Measurements from ENCODE around the gene IL5RA. TPM values are rescaled to one million over a fixed set of nuclear protein-coding genes. Genes with fewer than 3 reads are reported as not detected.

The IL5RA gene
- total and polyA plus RNA-seq, 9 of the 15 experiments (the other 6 are each of a cell fraction or from before 2014, with no cell fraction given), result 0.07 to 0.28 (median 0.14) TPM; not detected in 4

GRCh38 chr3:3125977-3126376 is 15.8 kb upstream of the IL5RA start (continued):
- TF ChIP-seq ZNF592 (IDR thresholded peaks at IDR 0.05) (0 out of 2 replicates have a peak, but pooled peaks have one; percentile 9), ZFP91 (CRISPR knock-in tag; IDR thresholded peaks at IDR 0.05) (no peak), NBN (IDR thresholded peaks at IDR 0.05; ENCODE audit: low read depth) (no peak), ZNF232 (CRISPR knock-in tag; IDR thresholded peaks at IDR 0.05) (no peak), TBP (optimal IDR thresholded peaks at IDR 0.05; ENCODE audit: low read depth, low read length) (no peak), FUS (optimal IDR thresholded peaks at IDR 0.05; ENCODE audit: low read depth, low read length) (no peak), TCF3 (CRISPR knock-in tag; IDR thresholded peaks at IDR 0.05) (no peak), CEBPG (CRISPR knock-in tag; IDR thresholded peaks at IDR 0.05) (no peak), CEBPG (tag; conservative IDR thresholded peaks at IDR 0.05 in 1 of 2, IDR thresholded peaks at IDR 0.05 in 1 of 2) (no peak), SMAD2 (IDR thresholded peaks at IDR 0.05; ENCODE audit: low read depth, low read length) (no peak), TARDBP (IDR thresholded peaks at IDR 0.05) (no peak), ZNF511 (CRISPR knock-in tag; IDR thresholded peaks at IDR 0.05) (no peak), BCOR (IDR thresholded peaks at IDR 0.05) (no peak), NONO (IDR thresholded peaks at IDR 0.05; ENCODE audit: low read depth in 2 of 2, low read length in 1 of 2) (no peak), GABPB1 (CRISPR knock-in tag; IDR thresholded peaks at IDR 0.05) (no peak), HDAC1 (IDR thresholded peaks at IDR 0.05) (peak in 1 of 2 experiments; percentile 18; a peak in 1 of 4 replicates), CHAMP1 (IDR thresholded peaks at IDR 0.05) (peak; percentile 48; the same call in 1 of the 2 replicates), ZBTB8A (IDR thresholded peaks at IDR 0.05; ENCODE audit: partially characterized antibody) (no peak), ERF (CRISPR knock-in tag; IDR thresholded peaks at IDR 0.05) (no peak), RBM15 (IDR thresholded peaks at IDR 0.05; ENCODE audit: insufficient read depth, low read length) (no peak), ZNF3 (CRISPR knock-in tag; IDR thresholded peaks at IDR 0.05) (no peak)

All from K562 (cell line).